Aorta (tissue), 5 donors: ENCODE measurements around the gene RNF111. TPM values are rescaled to one million over a fixed set of nuclear protein-coding genes. Genes with fewer than 3 reads are reported as not detected.

Source experiments
- ATAC-seq: fragments of 200-7000 bp; cut with Tn5 transposase; one replicate; pipeline ENCODE4 v1.9.1; 2022; ENCODE audit warnings: moderate library complexity; ENCODE audit not compliant: low FRiP score
- DNase-seq, 2 donors: peaks; one replicate each; pipeline ENCODE4 v3.0.0-alpha.2; 2020
- H3K27ac ChIP-seq, 2 donors: one replicate each; pipeline ENCODE4 v1.5.1; 2013; ENCODE audit warnings: low read length in 2 of 2, mild to moderate bottlenecking in 2 of 2, moderate library complexity in 2 of 2, control low read depth in 1 of 2, inconsistent platforms in 1 of 2, low read depth in 1 of 2
- H3K27me3 ChIP-seq, 2 donors: one replicate each; pipeline ENCODE4 v1.6.1; 2013; ENCODE audit warnings: control low read depth in 1 of 2, low read length in 1 of 2, mild to moderate bottlenecking in 1 of 2, moderate library complexity in 1 of 2; ENCODE audit not compliant: insufficient read depth in 2 of 2, control insufficient read depth in 1 of 2
- H3K36me3 ChIP-seq, 2 donors: one replicate each; pipeline ENCODE4 v1.6.1; 2013; ENCODE audit warnings: control low read depth in 1 of 2, low read length in 1 of 2, mild to moderate bottlenecking in 1 of 2; ENCODE audit not compliant: insufficient read depth in 2 of 2, control insufficient read depth in 1 of 2
- H3K4me1 ChIP-seq, 2 donors: one replicate each; pipeline ENCODE4 v1.6.1; 2013; ENCODE audit warnings: low read length in 2 of 2, control low read depth in 1 of 2, mild to moderate bottlenecking in 1 of 2, moderate library complexity in 1 of 2; ENCODE audit not compliant: insufficient read depth in 2 of 2, control insufficient read depth in 1 of 2
- H3K4me3 ChIP-seq, 2 donors: one replicate each; pipeline ENCODE4 v1.5.1; 2013; ENCODE audit warnings: low read length in 2 of 2, control low read depth in 1 of 2, mild to moderate bottlenecking in 1 of 2
- H3K9me3 ChIP-seq: one replicate; pipeline ENCODE4 v1.6.1; 2013; ENCODE audit warnings: mild to moderate bottlenecking, low read length; ENCODE audit not compliant: control insufficient read depth
- WGBS, 2 donors: extraction: QIAGEN DNeasy Blood & Tissue Kit; methylation state at CpG; one replicate each; pipeline ENCODE4 v1.1.7; 2013; 5-methylcytosine and 5-hydroxymethylcytosine counted together
- intact Hi-C, 2 donors: fragments of 100-400 bp; cut with DNase I; formaldehyde crosslinking; loops; one replicate each; pipeline versions ENCODE4 v1.14.2 to v1.15.0; 2022
- polyA plus RNA-seq, 2 donors: library from polyadenylated mRNA; stranded (reverse); fragments of 200-250 nt; gene quantifications; one replicate each; pipeline ENCODE4 v1.2.3, GENCODE V29; 2013
- total RNA-seq, 2 donors: library from RNA; stranded (reverse); fragmentation: NEBNext Ultra II Directional; extraction: Animal tissue kit (Norgen Biotek cat#: 25700); gene quantifications; one replicate each; pipeline ENCODE4 v1.2.1, GENCODE V29; 2021
- donor health status: healthy with polysubstance abuse.
- donor health status: Bipolar disorder and iron deficiency.
- donor health status: DM: no; HTN: no; CAD: no.
- donor health status: DM: no; HTN: no; CAD: no.
- donor health status: DM: yes; HTN: yes; CAD: no.

Gene RNF111
- total and polyA plus RNA-seq, 4 donors = 3.3 to 40.7 (median 19.4) TPM

DNA sequence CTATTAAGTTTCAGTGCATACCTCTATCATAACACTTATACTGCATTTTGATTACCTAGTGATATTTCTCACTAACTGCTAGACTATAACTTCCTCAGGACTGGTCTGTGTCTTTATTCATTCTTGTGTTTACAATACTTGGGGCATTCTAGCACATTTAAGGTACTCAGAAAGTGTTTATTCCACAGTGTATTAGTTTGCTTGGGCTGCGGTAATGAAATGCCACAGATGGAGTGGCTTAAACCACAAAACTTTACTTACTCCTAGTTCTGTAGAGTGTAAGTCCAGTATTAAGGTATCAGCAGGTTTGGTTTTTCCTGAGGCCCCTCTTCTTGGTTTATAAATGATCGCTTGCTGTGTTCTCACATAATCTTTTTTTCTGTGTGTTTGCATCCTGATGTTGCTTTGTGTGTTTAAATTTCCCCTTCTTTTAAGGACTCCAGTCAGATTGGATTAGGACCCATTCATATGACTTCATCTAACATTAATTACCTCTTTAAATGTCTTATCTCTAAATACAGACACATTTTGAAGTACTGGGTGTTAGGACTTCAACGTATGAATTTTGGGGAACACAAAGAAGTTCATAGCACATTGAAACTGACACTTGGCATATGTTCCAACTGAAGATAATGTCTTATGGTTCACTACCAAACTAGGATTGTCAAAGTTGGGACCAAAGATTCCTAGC lies 23.9 kb downstream of the RNF111 start:
- DNase-seq (no peak), ATAC-seq (no peak)
- H3K27me3 ChIP-seq = no peaks in the 10 kb centered on the region
- peaks cover 2 to 3% of the 10 kb centered on the region in 2 donors for H3K36me3 ChIP-seq
- intact Hi-C loops = no loop called here
- no peak overlapping the region for H3K4me3 ChIP-seq
- no peaks in the 10 kb centered on the region for H3K9me3 ChIP-seq
- 69 to 72% methylated on average over 3 of the region's 3 CpGs for WGBS, 2 donors
- H3K4me1 ChIP-seq = peaks cover 2 to 3% of the 10 kb centered on the region in 2 donors
- H3K27ac ChIP-seq = no peak overlapping the region

GRCh38 chr15:59013246-59013873 lies 25.9 kb downstream of the RNF111 start:
- no peak for ATAC-seq
- Histone ChIP-seq H3K36me3 (no peaks in the 10 kb centered on the region), H3K27ac (no peak overlapping the region), H3K9me3 (no peaks in the 10 kb centered on the region), H3K4me1 (peaks cover 2 to 3% of the 10 kb centered on the region in 2 donors), H3K4me3 (no peak overlapping the region), H3K27me3 (no peaks in the 10 kb centered on the region)
- 74 to 82% methylated on average over 3 of the region's 3 CpGs for WGBS, 2 donors
- intact Hi-C loops = no loop called here
- no peak for DNase-seq

- H3K4me3 ChIP-seq = no peak overlapping the region
- DNase-seq = no peak
- intact Hi-C loops = no loop called here
- no peak overlapping the region for H3K27ac ChIP-seq
- H3K9me3 ChIP-seq = no peaks in the 10 kb centered on the region
- H3K36me3 ChIP-seq = no peaks in the 10 kb centered on the region
- H3K4me1 ChIP-seq = peaks cover 2 to 3% of the 10 kb centered on the region in 2 donors
- no peak for ATAC-seq
- WGBS, 2 donors = 92% methylated on average over 1 of the region's 1 CpG
- H3K27me3 ChIP-seq = no peaks in the 10 kb centered on the region
Measured at GRCh38 chr15:59014068-59014467, 26.6 kb downstream of the RNF111 start.

- WGBS, 2 donors = 97 to 98% methylated on average over 2 of the region's 2 CpGs
- intact Hi-C loops = no loop called here
- peaks cover 2 to 3% of the 10 kb centered on the region in 2 donors for H3K4me1 ChIP-seq
- H3K4me3 ChIP-seq = no peak overlapping the region
- no peaks in the 10 kb centered on the region for H3K9me3 ChIP-seq
- DNase-seq (no peak), ATAC-seq (no peak)
- H3K36me3 ChIP-seq = no peaks in the 10 kb centered on the region
- no peaks in the 10 kb centered on the region for H3K27me3 ChIP-seq
- H3K27ac ChIP-seq = no peak overlapping the region
Measured at GRCh38 chr15:59017449-59017848, 30.0 kb downstream of the RNF111 start.

GRCh38 chr15:59018833-59019232 lies 31.4 kb downstream of the RNF111 start:
- DNase-seq = no peak
- no peaks in the 10 kb centered on the region for H3K9me3 ChIP-seq
- no peaks in the 10 kb centered on the region for H3K36me3 ChIP-seq
- ATAC-seq = no peak
- no peaks in the 10 kb centered on the region for H3K27me3 ChIP-seq
- 87 to 91% methylated on average over 5 of the region's 5 CpGs for WGBS, 2 donors
- H3K4me3 ChIP-seq = no peak overlapping the region
- no peak overlapping the region for H3K27ac ChIP-seq
- H3K4me1 ChIP-seq = peaks cover 2 to 3% of the 10 kb centered on the region in 2 donors
- intact Hi-C loops = no loop called here

DNA sequence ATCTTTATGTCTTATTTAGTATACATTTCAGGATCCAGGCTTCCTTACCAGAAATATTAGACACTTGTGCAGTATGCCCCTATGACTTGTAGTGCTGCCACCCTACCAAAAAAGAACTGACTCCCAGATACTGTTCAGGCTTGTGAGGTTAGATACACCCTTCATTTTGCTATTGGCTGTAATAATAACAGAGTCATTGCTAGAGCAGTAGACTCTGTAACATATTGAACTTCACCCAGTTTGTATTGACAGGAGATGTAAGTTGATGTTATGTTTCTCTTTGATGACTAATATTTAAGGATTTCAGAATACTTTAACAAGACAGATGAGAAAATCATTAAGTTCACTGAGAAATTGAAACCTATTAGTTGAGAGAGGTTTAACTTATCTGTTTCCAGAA lies 32.9 kb downstream of the RNF111 start:
- Histone ChIP-seq H3K4me1 (no peaks in the 10 kb centered on the region), H3K4me3 (no peak overlapping the region), H3K27ac (no peak overlapping the region), H3K36me3 (no peaks in the 10 kb centered on the region), H3K27me3 (no peaks in the 10 kb centered on the region), H3K9me3 (no peaks in the 10 kb centered on the region)
- ATAC-seq (no peak), DNase-seq (no peak)
- intact Hi-C loops = no loop called here

DNA sequence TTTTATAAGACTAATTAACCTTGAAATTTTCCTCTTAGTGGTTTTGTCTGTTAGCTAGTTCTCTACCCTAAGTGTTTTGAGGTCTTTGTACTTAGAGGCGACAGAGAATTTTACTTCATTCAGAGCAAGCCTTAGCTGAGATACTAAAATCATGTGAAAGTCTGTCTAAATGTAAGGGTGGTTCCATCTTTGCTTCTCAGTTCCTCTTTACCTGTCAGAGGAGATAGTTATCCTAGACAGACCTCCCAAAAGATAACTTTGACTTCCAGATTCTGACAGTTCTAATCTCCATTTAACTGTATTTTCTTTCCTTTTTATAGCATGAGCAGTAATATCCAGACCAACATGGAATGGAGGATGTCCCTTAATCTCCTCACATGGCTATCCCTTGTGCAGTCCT lies 34.7 kb downstream of the RNF111 start:
- Histone ChIP-seq H3K4me1 (no peaks in the 10 kb centered on the region), H3K27me3 (no peaks in the 10 kb centered on the region), H3K4me3 (no peak overlapping the region), H3K36me3 (no peaks in the 10 kb centered on the region), H3K27ac (no peak overlapping the region), H3K9me3 (no peaks in the 10 kb centered on the region)
- ATAC-seq = no peak
- DNase-seq = no peak
- intact Hi-C loops = no loop called here
- WGBS, 2 donors = 94 to 100% methylated on average over 1 of the region's 1 CpG

GRCh38 chr15:59026207-59026606 lies 38.7 kb downstream of the RNF111 start:
- intact Hi-C loops = no loop called here
- Histone ChIP-seq H3K9me3 (no peaks in the 10 kb centered on the region), H3K4me1 (no peaks in the 10 kb centered on the region), H3K27me3 (no peaks in the 10 kb centered on the region), H3K36me3 (peaks cover 0 to under 1% of the 10 kb centered on the region in 2 donors), H3K4me3 (no peak overlapping the region), H3K27ac (no peak overlapping the region)
- ATAC-seq = no peak
- WGBS, 2 donors = 96 to 98% methylated on average over 3 of the region's 3 CpGs
- DNase-seq = no peak

- Histone ChIP-seq H3K9me3 (no peaks in the 10 kb centered on the region), H3K27me3 (no peaks in the 10 kb centered on the region), H3K27ac (no peak overlapping the region), H3K4me3 (no peak overlapping the region), H3K4me1 (peaks cover 0 to 1% of the 10 kb centered on the region in 2 donors), H3K36me3 (peaks cover 0 to 2% of the 10 kb centered on the region in 2 donors)
- DNase-seq = no peak
- intact Hi-C loops = no loop called here
- no peak for ATAC-seq
- WGBS, 2 donors = 97 to 98% methylated on average over 4 of the region's 4 CpGs
Measured at GRCh38 chr15:59028387-59028955, 41.0 kb downstream of the RNF111 start.
